ENCODE measurements around the gene TCFL5.
"Not testable (repeated sequence)": the region's sequence is repeated elsewhere in the genome, so short reads cannot be mapped to it uniquely, and the experiment has no call there.

TCFL5 gene

GRCh38 chr20:62855120-62855519 is 6.5 kb downstream of the TCFL5 start:
- DNase-seq (ENCODE audit: low read depth): no peak
- TF ChIP-seq CTCF (IDR thresholded peaks at IDR 0.05; ENCODE audit: insufficient read depth, low read depth, low read length, missing control alignments): no peak
- no peak overlapping the region for H3K4me3 ChIP-seq (ENCODE audit: low read depth, low read length)

GRCh38 chr20:62854121-62854520 is 7.5 kb downstream of the TCFL5 start:
- no peak for TF ChIP-seq CTCF (IDR thresholded peaks at IDR 0.05; ENCODE audit: insufficient read depth, low read depth, low read length, missing control alignments)
- no peak overlapping the region for H3K4me3 ChIP-seq (ENCODE audit: low read depth, low read length)
- DNase-seq (ENCODE audit: low read depth): no peak

- not testable (repeated sequence) for H3K4me3 ChIP-seq (ENCODE audit: low read depth, low read length); DNase-seq (ENCODE audit: low read depth)
These were observed 8.3 kb downstream of the TCFL5 start for GRCh38 chr20:62853304-62853703.

- TF ChIP-seq CTCF (IDR thresholded peaks at IDR 0.05; ENCODE audit: insufficient read depth, low read depth, low read length, missing control alignments): no peak
- no peak for DNase-seq (ENCODE audit: low read depth)
- no peak overlapping the region for H3K4me3 ChIP-seq (ENCODE audit: low read depth, low read length)
These were observed 8.8 kb downstream of the TCFL5 start for GRCh38 chr20:62852841-62853240.

- no peak for DNase-seq (ENCODE audit: low read depth)
- no peak for TF ChIP-seq CTCF (IDR thresholded peaks at IDR 0.05; ENCODE audit: insufficient read depth, low read depth, low read length, missing control alignments)
- H3K4me3 ChIP-seq (ENCODE audit: low read depth, low read length): no peak overlapping the region
These were observed 9.4 kb downstream of the TCFL5 start for GRCh38 chr20:62852196-62852595.

GRCh38 chr20:62850333-62850974 is 11.2 kb downstream of the TCFL5 start:
- no peak for DNase-seq (ENCODE audit: low read depth)
- no peak for TF ChIP-seq CTCF (IDR thresholded peaks at IDR 0.05; ENCODE audit: insufficient read depth, low read depth, low read length, missing control alignments)
- no peak overlapping the region for H3K4me3 ChIP-seq (ENCODE audit: low read depth, low read length)

- no peak for DNase-seq (ENCODE audit: low read depth)
- no peak overlapping the region for H3K4me3 ChIP-seq (ENCODE audit: low read depth, low read length)
- TF ChIP-seq CTCF (IDR thresholded peaks at IDR 0.05; ENCODE audit: insufficient read depth, low read depth, low read length, missing control alignments): no peak
These were observed 12.2 kb downstream of the TCFL5 start for GRCh38 chr20:62849431-62849830.

GRCh38 chr20:62848917-62849316 is 12.7 kb downstream of the TCFL5 start:
- H3K4me3 ChIP-seq (ENCODE audit: low read depth, low read length); DNase-seq (ENCODE audit: low read depth): not testable (repeated sequence)

All from GM12865 (cell line).